Activated CD8-positive, alpha-beta memory T cell treated with anti-CD3 and anti-CD28 coated beads for 36 hours (primary cell): ENCODE results near the gene TTLL11. TPM values are rescaled to one million over a fixed set of nuclear protein-coding genes. Genes with fewer than 3 reads are reported as not detected.
"Not testable (repeated sequence)": the region's sequence is repeated elsewhere in the genome, so short reads cannot be mapped to it uniquely, and the experiment has no call there.

ENCODE experiments used
- CTCF ChIA-PET: fragments of 350-600 bp; sonication (Branson Sonifier 250); formaldehyde crosslinking; loops from one replicate; lab custom pipeline; 2021; ENCODE audit warnings: antibody characterized with exemption; lab: Charles Lee
- POLR2A ChIA-PET: fragments of 350-600 bp; sonication (Branson Sonifier 250); formaldehyde crosslinking; loops from one replicate; lab custom pipeline; 2021; ENCODE audit warnings: antibody characterized with exemption; lab: Charles Lee
- total RNA-seq, 2 experiments: library from RNA; stranded (reverse); gene quantifications; one replicate each; pipeline ENCODE4 v1.2.3, GENCODE V29; 2021

TTLL11 gene
- total RNA-seq, 2 experiments from 2014 or later, result 2.0 to 2.6 TPM

GRCh38 chr9:122036988-122037387, 56.1 kb downstream of the TTLL11 start:
- ChIA-PET POLR2A (no interaction called here), CTCF (no interaction called here)

DNA sequence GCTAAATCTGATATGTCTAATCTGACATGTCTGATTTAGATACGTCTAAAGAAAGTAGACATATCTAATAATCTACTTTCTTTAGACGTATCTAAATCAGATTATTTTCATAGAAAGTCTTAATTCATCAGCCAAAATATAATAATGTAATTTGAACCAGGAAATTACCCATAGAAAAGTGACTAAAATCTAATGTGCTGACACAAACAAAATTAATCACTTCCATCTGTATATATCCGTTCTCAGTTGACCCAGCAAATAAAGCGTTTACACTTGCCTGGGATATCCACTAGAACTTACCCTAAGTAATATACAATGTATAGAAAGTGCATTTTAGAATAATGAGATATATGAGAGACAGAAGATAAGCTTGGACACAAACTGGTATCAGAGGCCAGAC, 56.7 kb downstream of the TTLL11 start:
- ChIA-PET POLR2A (no interaction called here), CTCF (no interaction called here)

DNA sequence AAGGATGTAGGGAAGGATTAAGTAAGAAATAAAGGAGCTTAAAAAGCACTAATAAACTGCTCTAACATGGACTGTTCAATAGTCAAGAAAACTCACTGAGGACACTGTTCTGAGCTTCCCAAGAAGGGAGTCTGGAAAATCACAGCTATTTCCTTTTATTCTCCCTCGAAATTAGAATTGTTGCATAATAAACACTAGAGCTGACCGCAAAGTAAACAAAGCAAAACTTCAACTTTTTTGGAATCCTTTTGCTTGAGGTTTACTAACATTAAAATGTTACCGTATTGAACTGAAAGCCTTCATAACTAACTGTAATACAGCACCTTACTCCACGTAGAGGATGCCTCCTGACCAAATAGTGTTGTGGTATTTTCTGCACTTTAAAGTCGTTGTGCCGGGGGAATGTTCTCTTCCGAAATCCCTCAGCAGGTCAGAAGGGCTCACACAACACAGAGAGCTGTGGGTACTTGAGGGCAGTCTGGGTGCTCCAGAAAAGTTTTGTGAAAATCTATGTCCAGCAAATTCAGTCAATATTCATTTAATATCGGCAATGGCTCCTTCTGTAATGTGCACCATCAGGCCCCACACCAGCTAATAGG, 59.2 kb downstream of the TTLL11 start:
- ChIA-PET POLR2A (no interaction called here), CTCF (no interaction called here)

GRCh38 chr9:122032346-122032745, 60.8 kb downstream of the TTLL11 start:
- ChIA-PET POLR2A (no interaction called here), CTCF (no interaction called here)

DNA sequence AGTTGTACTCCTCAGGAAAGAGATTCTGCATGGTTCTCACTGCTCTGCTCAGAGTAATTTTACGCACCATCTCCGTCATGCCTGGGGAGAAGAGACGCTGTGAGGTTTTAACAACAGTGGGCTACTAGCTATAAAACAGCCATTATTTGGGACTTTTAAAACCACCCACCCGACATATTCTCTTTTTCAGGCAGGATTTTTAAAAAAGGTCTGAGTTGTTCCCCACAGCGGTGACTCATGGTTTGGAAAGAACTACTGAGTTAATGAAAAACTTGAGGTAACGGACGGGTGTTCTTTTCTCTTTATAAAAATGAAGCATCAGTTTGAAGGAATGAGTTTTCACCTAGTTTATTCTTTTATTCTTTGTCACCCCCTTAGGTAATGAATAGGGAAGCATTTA, 61.3 kb downstream of the TTLL11 start:
- ChIA-PET CTCF (no interaction called here), POLR2A (no interaction called here)

DNA sequence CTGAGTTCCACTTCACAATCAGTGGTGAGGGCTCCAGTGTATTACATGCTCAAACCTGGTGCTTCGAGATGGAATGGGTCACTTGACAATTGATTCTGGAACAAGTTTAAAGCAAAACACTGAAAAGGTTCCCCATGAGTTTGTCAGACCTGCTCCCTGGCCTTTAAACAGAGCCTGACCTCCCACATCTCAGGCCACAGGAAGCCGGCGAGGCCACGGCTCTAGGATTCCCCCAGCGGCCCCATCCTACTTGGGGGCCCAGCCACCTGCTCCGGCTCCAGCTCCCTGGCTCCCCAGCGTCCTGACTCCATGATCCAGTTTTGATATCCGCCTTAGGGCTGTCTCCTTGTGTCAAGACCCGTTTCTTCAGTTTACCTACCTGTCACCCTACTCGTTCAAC, 62.0 kb downstream of the TTLL11 start:
- POLR2A ChIA-PET, result no interaction called here
- CTCF ChIA-PET, result interaction anchor here (0.7 kb wide), 1 partner anchor 132 kb away, joined by 3 read pairs; no protein-coding TSS in a partner anchor

DNA sequence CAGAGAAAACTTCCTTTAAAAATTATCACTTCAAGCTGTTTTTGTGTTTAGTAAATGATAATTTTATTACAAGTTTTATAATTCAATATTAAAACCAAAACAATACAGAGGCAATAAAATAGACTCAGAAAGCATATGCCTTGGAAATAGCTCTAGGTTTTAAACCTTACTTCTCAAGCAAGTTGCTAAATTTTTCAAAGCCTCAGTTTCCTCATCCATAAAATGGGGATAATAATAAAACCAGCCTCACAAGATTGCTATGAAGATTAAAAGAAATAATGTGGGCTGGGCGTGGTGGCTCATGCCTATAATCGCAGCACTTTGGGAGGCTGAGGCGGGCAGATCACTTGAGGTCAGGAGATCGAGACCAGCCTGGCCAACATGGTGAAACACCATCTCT, 62.8 kb downstream of the TTLL11 start:
- CTCF ChIA-PET, result interaction anchor here (0.7 kb wide), 1 partner anchor 131 kb away, joined by 3 read pairs; no protein-coding TSS in a partner anchor

DNA sequence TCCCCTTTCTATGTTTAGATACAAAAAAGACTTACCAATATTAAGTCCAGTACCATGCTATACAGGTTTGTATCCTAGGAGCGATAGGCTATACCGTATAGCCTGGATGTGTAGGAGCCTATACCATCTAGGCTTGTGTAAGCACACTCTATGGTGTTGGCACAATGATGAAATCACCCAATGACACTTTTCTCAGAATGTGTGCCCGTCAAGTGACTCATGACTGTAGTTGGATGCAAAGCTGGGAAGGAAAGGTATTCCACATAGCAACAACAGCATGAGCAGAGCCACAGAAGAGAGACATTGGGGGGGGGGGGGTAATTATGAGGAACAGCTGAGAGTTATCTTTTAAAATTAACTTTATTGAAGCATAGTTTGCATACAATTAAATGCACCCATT, 63.2 kb downstream of the TTLL11 start:
- ChIA-PET POLR2A (no interaction called here), CTCF (interaction anchor here (0.6 kb wide), 1 partner anchor 40 kb away, joined by 4 read pairs; no protein-coding TSS in a partner anchor)

More for the DNA sequence above, 62.8 kb downstream of the TTLL11 start:
- POLR2A ChIA-PET, result no interaction called here

- CTCF ChIA-PET, result no interaction called here
- POLR2A ChIA-PET, result no interaction called here
Measured at GRCh38 chr9:122028089-122028488, 65.0 kb downstream of the TTLL11 start.

GRCh38 chr9:122020398-122020797, 72.7 kb downstream of the TTLL11 start:
- CTCF ChIA-PET, result no interaction called here
- POLR2A ChIA-PET, result no interaction called here

DNA sequence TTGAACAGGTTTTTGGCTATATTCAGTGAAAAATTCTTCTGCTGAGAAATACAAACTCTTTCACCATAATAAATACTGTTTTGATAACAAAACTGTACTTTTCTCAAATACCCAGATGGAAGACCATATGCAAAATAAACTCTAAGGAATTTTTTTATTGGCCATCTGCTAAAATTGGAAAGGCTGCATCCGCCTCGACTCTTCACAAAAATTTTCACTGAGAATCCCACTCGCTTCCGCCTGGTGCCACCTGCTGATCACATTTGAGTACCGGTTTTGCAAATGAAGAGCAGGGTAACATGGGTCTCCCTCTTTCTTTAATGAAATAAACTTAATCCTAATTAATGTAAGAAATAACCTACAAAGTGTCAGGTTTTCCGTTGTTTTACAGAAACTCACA, 76.4 kb downstream of the TTLL11 start:
- POLR2A ChIA-PET, result no interaction called here
- CTCF ChIA-PET, result interaction anchor here (0.6 kb wide), 1 partner anchor 157 kb away, joined by 3 read pairs; no protein-coding TSS in a partner anchor

- CTCF ChIA-PET, result no interaction called here
- POLR2A ChIA-PET, result no interaction called here
Measured at GRCh38 chr9:122016309-122016708, 76.8 kb downstream of the TTLL11 start.

DNA sequence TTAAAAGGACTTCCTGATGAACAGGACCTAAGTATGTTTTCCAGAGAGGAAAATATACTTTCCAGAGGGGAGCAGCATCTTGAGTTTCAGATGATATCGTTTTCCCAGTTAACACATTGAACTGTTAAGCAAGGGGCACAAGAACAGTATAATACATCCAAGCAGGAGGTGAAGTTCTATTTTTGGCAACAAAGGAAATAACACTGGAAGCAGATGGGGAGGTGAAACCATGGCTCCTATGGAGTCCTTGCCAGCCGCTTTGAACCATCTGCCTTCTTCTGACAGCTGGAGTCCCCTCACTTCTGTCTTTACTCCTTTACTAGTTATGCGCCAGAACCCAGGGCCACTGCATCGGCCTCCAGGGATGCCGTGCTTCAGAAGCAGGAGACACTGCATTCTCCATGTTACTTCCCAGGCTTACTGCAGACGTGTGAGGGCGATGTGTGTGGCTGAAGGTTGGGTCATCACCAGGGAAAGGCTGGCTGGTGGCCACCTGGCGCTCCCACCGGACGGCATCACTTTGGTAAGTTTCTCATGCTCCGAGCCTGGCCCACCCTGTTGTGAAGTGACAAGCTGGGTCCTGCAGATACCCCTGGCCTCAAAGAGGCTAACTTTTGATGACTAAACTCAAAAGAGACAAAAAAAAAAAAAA, 77.8 kb downstream of the TTLL11 start:
- ChIA-PET CTCF (no interaction called here), POLR2A (no interaction called here)

- POLR2A ChIA-PET, result no interaction called here
Measured at GRCh38 chr9:122011818-122012498, 81.2 kb downstream of the TTLL11 start.

DNA sequence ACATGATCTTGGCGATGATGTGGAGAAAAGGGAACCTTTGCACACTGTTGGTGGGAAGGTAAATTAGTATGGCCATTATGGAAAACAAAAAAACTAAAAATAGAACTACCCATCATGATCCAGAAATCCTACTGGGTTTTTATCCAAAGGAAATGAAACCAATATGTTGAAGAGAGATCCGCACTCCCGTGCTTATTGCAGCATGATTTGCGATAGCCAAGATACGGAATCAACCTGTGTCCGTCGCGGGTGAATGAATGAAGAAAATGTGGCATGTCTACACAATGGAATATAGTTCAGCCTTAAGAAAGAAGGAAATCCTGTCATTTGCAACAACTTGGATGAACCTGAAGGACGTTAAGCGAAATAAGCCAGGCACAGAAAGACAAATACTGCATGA, 84.5 kb downstream of the TTLL11 start:
- ChIA-PET POLR2A (no interaction called here), CTCF (no interaction called here)

More at GRCh38 chr9:122011818-122012498, 81.2 kb downstream of the TTLL11 start:
- CTCF ChIA-PET, result interaction anchor here (0.7 kb wide), 1 partner anchor 325 kb away, joined by 3 read pairs; no protein-coding TSS in a partner anchor

DNA sequence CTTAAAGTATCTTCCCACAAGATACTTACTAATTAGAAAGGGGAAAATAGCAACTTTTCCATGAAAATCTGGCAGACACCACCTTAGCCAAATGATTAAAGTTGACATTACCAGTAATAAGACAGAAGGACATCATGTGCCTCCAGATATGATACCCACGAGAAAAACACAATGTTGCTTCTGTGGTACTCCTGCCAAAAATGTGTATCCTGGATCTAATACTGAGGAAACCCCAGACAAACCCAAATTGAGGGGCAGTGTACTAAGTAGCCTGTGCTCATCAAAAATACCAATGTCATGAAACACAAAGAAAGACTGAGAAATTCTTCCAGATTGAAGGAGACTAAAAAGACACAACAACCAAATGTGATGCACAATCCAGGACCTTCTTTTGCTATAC, 85.3 kb downstream of the TTLL11 start:
- ChIA-PET POLR2A (no interaction called here), CTCF (no interaction called here)

DNA sequence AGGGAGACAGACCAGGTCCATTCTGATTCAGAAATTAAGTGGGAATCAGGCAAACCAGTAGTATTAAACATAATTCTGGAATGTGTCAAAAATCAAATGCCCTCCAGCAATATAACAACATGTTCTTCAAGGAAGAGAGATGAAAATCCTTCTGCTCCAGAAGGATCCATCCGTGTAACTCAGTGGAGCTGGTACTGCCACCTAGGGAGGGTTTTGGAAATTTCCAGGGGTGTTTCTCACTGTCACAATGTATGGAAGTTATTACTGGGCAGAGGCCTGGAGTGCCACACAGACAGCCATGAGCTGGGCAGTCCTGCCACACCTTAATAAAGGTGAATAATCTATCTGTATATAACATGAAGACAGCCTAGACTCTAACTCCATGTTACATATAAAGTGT, 87.5 kb downstream of the TTLL11 start:
- ChIA-PET POLR2A (no interaction called here), CTCF (no interaction called here)

DNA sequence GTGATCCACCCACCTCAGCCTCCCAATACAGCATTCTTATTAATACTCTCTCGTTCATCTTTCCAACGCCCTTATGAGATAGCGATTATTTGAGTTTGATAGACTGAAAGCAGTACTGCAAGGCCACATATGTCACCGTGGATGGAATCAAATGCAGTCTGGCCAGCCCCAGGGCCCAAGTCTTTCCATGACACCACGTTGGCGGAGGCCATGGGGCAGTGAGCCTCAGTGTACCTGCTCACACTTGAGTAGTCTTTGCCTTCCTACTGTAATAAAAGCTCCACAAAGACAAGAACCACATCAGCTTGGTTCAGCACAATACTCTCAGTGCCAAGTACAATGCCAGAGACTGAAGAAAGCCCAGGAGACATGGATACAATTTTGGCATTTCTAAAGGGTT, 88.5 kb downstream of the TTLL11 start:
- CTCF ChIA-PET, result no interaction called here
- POLR2A ChIA-PET, result no interaction called here

GRCh38 chr9:122001491-122002201, 91.5 kb downstream of the TTLL11 start:
- ChIA-PET CTCF (no interaction called here), POLR2A (no interaction called here)

DNA sequence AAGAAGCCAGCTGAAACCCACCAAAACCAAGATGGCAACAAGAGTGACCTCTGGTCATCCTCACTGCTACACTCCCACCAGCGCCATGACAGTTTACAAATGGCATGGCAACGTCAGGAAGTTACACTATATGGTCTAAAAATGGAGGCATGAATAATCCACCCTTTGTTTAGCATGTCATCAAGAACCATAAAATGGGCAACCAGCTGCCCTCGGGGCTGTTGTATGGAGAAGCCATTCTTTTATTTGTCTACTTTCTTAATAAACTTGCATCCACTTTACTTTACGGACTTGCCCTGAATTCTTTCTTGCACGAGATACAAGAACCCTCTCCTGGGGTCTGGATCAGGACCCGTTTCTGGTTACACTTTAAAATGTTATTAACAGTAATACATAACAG, 92.6 kb downstream of the TTLL11 start:
- POLR2A ChIA-PET, result not testable (repeated sequence)
- CTCF ChIA-PET, result interaction anchor here (0.6 to 0.8 kb wide), 2 partner anchors 18 to 93 kb away, joined by 3 read pairs; no protein-coding TSS in a partner anchor
